Measurements from ENCODE around the gene CCDC71L.

CCDC71L gene

GRCh38 chr7:106610996-106611886 lies 49.7 kb downstream of the CCDC71L start:
- no peak for TF ChIP-seq CTCF (conservative IDR thresholded peaks at IDR 0.05; ENCODE audit: low read length)
- peak; percentile 30 for DNase-seq (ENCODE audit: low read depth)
- H3K4me3 ChIP-seq (ENCODE audit: low read length) = no peak overlapping the region

GRCh38 chr7:106609416-106609815 lies 51.5 kb downstream of the CCDC71L start:
- peak; percentile 72 for DNase-seq (ENCODE audit: low read depth)
- no peak overlapping the region for H3K4me3 ChIP-seq (ENCODE audit: low read length)
- no peak for TF ChIP-seq CTCF (conservative IDR thresholded peaks at IDR 0.05; ENCODE audit: low read length)

- TF ChIP-seq CTCF (conservative IDR thresholded peaks at IDR 0.05; ENCODE audit: low read length) = no peak
- no peak for DNase-seq (ENCODE audit: low read depth)
- H3K4me3 ChIP-seq (ENCODE audit: low read length) = no peak overlapping the region
Observed at GRCh38 chr7:106608661-106609060, 52.3 kb downstream of the CCDC71L start.
